Measurements from ENCODE around the gene CORO2A.

DNA sequence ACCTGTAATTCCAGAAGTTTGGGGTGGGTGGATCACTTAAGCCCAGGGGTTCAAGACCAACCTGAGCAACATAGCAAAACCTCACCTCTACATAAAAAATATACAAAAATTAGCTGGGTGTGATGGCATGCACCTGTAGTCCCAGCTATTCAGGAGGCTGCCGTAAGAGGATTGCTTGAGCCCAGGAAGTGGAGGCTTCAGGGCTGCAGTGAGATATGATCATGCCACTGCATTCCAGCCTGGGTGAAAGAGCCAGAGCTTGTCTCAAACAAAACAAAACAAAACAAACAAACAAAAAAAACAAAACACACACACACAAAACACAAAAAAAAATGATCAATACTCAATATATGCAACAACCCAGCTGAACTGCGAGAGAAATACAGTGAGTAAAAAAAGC is 44.0 kb downstream of the CORO2A start:
- TF ChIP-seq POLR2AphosphoS5 (IDR thresholded peaks at IDR 0.05; ENCODE audit: insufficient read depth in 1 of 2, low read depth in 1 of 2): no peak
- TF ChIP-seq, protein P1, sequence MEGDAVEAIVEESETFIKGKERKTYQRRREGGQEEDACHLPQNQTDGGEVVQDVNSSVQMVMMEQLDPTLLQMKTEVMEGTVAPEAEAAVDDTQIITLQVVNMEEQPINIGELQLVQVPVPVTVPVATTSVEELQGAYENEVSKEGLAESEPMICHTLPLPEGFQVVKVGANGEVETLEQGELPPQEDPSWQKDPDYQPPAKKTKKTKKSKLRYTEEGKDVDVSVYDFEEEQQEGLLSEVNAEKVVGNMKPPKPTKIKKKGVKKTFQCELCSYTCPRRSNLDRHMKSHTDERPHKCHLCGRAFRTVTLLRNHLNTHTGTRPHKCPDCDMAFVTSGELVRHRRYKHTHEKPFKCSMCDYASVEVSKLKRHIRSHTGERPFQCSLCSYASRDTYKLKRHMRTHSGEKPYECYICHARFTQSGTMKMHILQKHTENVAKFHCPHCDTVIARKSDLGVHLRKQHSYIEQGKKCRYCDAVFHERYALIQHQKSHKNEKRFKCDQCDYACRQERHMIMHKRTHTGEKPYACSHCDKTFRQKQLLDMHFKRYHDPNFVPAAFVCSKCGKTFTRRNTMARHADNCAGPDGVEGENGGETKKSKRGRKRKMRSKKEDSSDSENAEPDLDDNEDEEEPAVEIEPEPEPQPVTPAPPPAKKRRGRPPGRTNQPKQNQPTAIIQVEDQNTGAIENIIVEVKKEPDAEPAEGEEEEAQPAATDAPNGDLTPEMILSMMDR (IDR thresholded peaks at IDR 0.05): no peak

Data from vagina (tissue), 2 donors.